HCEC 1CT (cell line): ENCODE results near the gene CACFD1.

Experiments
- DNase-seq: peaks from one replicate; pipeline ENCODE4 v3.0.0-alpha.2; 2017

Gene CACFD1

GRCh38 chr9:133485531-133486260, 25.9 kb downstream of the CACFD1 start:
- no peak for DNase-seq

GRCh38 chr9:133487331-133487725, 27.6 kb downstream of the CACFD1 start:
- DNase-seq = no peak

- DNase-seq = no peak
Measured at GRCh38 chr9:133488686-133489252, 29.0 kb downstream of the CACFD1 start.

- DNase-seq = no peak
Measured at GRCh38 chr9:133489253-133490190, 29.7 kb downstream of the CACFD1 start.

- DNase-seq = no peak
Measured at GRCh38 chr9:133490201-133490681, 30.5 kb downstream of the CACFD1 start.

GRCh38 chr9:133490865-133491655, 31.3 kb downstream of the CACFD1 start:
- DNase-seq = no peak

GRCh38 chr9:133491656-133491925, 31.8 kb downstream of the CACFD1 start:
- no peak for DNase-seq

GRCh38 chr9:133492061-133493021, 32.6 kb downstream of the CACFD1 start:
- no peak for DNase-seq

- no peak for DNase-seq
Measured at GRCh38 chr9:133493428-133493827, 33.6 kb downstream of the CACFD1 start.

GRCh38 chr9:133493845-133494540, 34.2 kb downstream of the CACFD1 start:
- DNase-seq = no peak

- no peak for DNase-seq
Measured at GRCh38 chr9:133494636-133495326, 35.0 kb downstream of the CACFD1 start.

GRCh38 chr9:133495327-133496293, 35.8 kb downstream of the CACFD1 start:
- DNase-seq = no peak

GRCh38 chr9:133496861-133497842, 37.4 kb downstream of the CACFD1 start:
- DNase-seq = no peak

GRCh38 chr9:133499132-133499891, 39.5 kb downstream of the CACFD1 start:
- DNase-seq = no peak

GRCh38 chr9:133499892-133500270, 40.1 kb downstream of the CACFD1 start:
- no peak for DNase-seq

GRCh38 chr9:133502112-133502511, 42.3 kb downstream of the CACFD1 start:
- DNase-seq = no peak

- DNase-seq = no peak
Measured at GRCh38 chr9:133505186-133505830, 45.5 kb downstream of the CACFD1 start.
